Left lung (tissue), 10 donors: Measurements from ENCODE around the gene COL4A4. TPM values are rescaled to one million over a fixed set of nuclear protein-coding genes. Genes with fewer than 3 reads are reported as not detected.
"Not testable (repeated sequence)": the region's sequence is repeated elsewhere in the genome, so short reads cannot be mapped to it uniquely, and the experiment has no call there.

ENCODE experiments used
- ATAC-seq: fragments of 200-7000 bp; cut with Tn5 transposase; one replicate; pipeline ENCODE4 v1.9.1; 2020; ENCODE audit warnings: moderate library complexity
- DNase-seq, 4 donors: peaks; one replicate each; pipeline ENCODE4 v3.0.0-alpha.2; 2013 to 2020
- H3K27ac ChIP-seq, 2 donors: fragments of 200-600 bp; sonication (generic) in 1 of 2; one replicate each; pipeline versions ENCODE4 v1.5.0 to v1.8.0; 2020 to 2021
- H3K27me3 ChIP-seq, 2 donors: fragments of 200-600 bp; sonication (generic) in 1 of 2; one replicate each; pipeline versions ENCODE4 v1.5.0 to v1.8.0; 2020 to 2021
- H3K36me3 ChIP-seq, 2 donors: fragments of 200-600 bp; sonication (generic) in 1 of 2; one replicate each; pipeline versions ENCODE4 v1.5.0 to v1.8.0; 2020 to 2021
- H3K4me1 ChIP-seq, 2 donors: fragments of 200-600 bp; one replicate each; pipeline ENCODE4 v1.8.0; 2021
- H3K4me3 ChIP-seq, 2 donors: fragments of 200-600 bp; sonication (generic) in 1 of 2; one replicate each; pipeline versions ENCODE4 v1.5.0 to v1.8.0; 2020 to 2021; ENCODE audit warnings: mild to moderate bottlenecking in 1 of 2
- H3K9me3 ChIP-seq, 2 donors: fragments of 200-600 bp; sonication (generic) in 1 of 2; one replicate each; pipeline versions ENCODE4 v1.5.0 to v1.8.0; 2020 to 2021
- CTCF ChIP-seq, 2 donors: fragments of 200-600 bp; sonication (generic) in 1 of 2; IDR thresholded peaks; one replicate each; pipeline versions ENCODE4 v1.5.0 to v1.8.0; 2021; ENCODE audit warnings: antibody characterized with exemption in 2 of 2
- intact Hi-C, 2 donors: fragments of 100-400 bp; cut with DNase I; formaldehyde crosslinking; loops; one replicate each; pipeline versions ENCODE4 v1.11.2 to v1.14.2; 2022
- polyA plus RNA-seq, 6 donors: library from polyadenylated mRNA; unstranded; fragments of 120-200 nt; gene quantifications; one replicate each; pipeline ENCODE4 v1.2.1, GENCODE V29; 2013; ENCODE audit not compliant: insufficient read length in 6 of 6
- total RNA-seq, 2 donors: library from RNA; stranded (reverse); fragmentation: NEBNext Ultra II Directional; extraction: Animal tissue kit (Norgen Biotek cat#: 25700); gene quantifications; one replicate each; pipeline ENCODE4 v1.2.1, GENCODE V29; 2021
- donor health status: DM: no; HTN: yes; CAD: no.
- donor health status: DM: no; HTN: no; CAD: no.

The COL4A4 gene
- total and polyA plus RNA-seq, 8 donors: 5.4 to 51.2 (median 10.2) TPM

GRCh38 chr2:227082286-227082685, 81.7 kb downstream of the COL4A4 start:
- TF ChIP-seq CTCF (IDR thresholded peaks at IDR 0.05): no peak
- H3K36me3 ChIP-seq: no peaks in the 10 kb centered on the region
- ATAC-seq: no peak

GRCh38 chr2:227079726-227080125, 84.3 kb downstream of the COL4A4 start:
- Histone ChIP-seq H3K36me3 (no peaks in the 10 kb centered on the region), H3K27me3 (no peaks in the 10 kb centered on the region), H3K4me3 (no peak overlapping the region), H3K4me1 (no peaks in the 10 kb centered on the region), H3K27ac (no peak overlapping the region), H3K9me3 (no peaks in the 10 kb centered on the region)
- ATAC-seq (no peak), DNase-seq (no peak)
- TF ChIP-seq CTCF (IDR thresholded peaks at IDR 0.05): no peak
- intact Hi-C loops: no loop called here

More at GRCh38 chr2:227082286-227082685, 81.7 kb downstream of the COL4A4 start:
- no peaks in the 10 kb centered on the region for H3K27me3 ChIP-seq
- intact Hi-C loops: no loop called here
- no peaks in the 10 kb centered on the region for H3K4me1 ChIP-seq
- H3K9me3 ChIP-seq: no peaks in the 10 kb centered on the region
- H3K27ac ChIP-seq: no peak overlapping the region
- DNase-seq: no peak
- no peak overlapping the region for H3K4me3 ChIP-seq

GRCh38 chr2:227065065-227065464, 98.9 kb downstream of the COL4A4 start:
- intact Hi-C loops, H3K27me3 ChIP-seq, ATAC-seq, H3K27ac ChIP-seq, H3K36me3 ChIP-seq, H3K9me3 ChIP-seq, DNase-seq, H3K4me1 ChIP-seq, H3K4me3 ChIP-seq: not testable (repeated sequence)

GRCh38 chr2:227058888-227059399, 105.1 kb downstream of the COL4A4 start:
- no peaks in the 10 kb centered on the region for H3K36me3 ChIP-seq
- no peaks in the 10 kb centered on the region for H3K4me1 ChIP-seq
- no peaks in the 10 kb centered on the region for H3K9me3 ChIP-seq
- intact Hi-C loops: no loop called here
- no peak for ATAC-seq
- H3K27ac ChIP-seq: no peak overlapping the region
- H3K4me3 ChIP-seq: no peak overlapping the region
- no peak for DNase-seq
- no peaks in the 10 kb centered on the region for H3K27me3 ChIP-seq
- no peak for TF ChIP-seq CTCF (IDR thresholded peaks at IDR 0.05)

- DNase-seq: no peak
- Histone ChIP-seq H3K4me3 (no peak overlapping the region), H3K27ac (no peak overlapping the region), H3K9me3 (no peaks in the 10 kb centered on the region), H3K27me3 (no peaks in the 10 kb centered on the region), H3K4me1 (no peaks in the 10 kb centered on the region), H3K36me3 (no peaks in the 10 kb centered on the region)
- no peak for TF ChIP-seq CTCF (IDR thresholded peaks at IDR 0.05)
- intact Hi-C loops: no loop called here
- ATAC-seq: no peak
Measured at GRCh38 chr2:227057743-227058447, 106.1 kb downstream of the COL4A4 start.

- Histone ChIP-seq H3K27ac (no peak overlapping the region), H3K9me3 (no peaks in the 10 kb centered on the region), H3K4me1 (no peaks in the 10 kb centered on the region), H3K4me3 (no peak overlapping the region), H3K27me3 (no peaks in the 10 kb centered on the region), H3K36me3 (no peaks in the 10 kb centered on the region)
- DNase-seq (no peak), ATAC-seq (no peak)
- TF ChIP-seq CTCF (IDR thresholded peaks at IDR 0.05): no peak
- intact Hi-C loops: no loop called here
Measured at GRCh38 chr2:227057060-227057459, 106.9 kb downstream of the COL4A4 start.
